GM06990 (cell line): ENCODE measurements around the gene NR3C2.

Source experiments
- DNase-seq: peaks from one replicate; pipeline ENCODE4 v3.0.0-alpha.2; 2011; ENCODE audit not compliant: insufficient read length; ENCODE audit errors: extremely low read depth
- H3K27me3 ChIP-seq: replicated peaks from 2 replicates; pipeline ENCODE4 v1.6.0; 2011; ENCODE audit warnings: low read length; ENCODE audit not compliant: control insufficient read depth, insufficient read depth
- H3K36me3 ChIP-seq: 2 replicates; pipeline ENCODE4 v1.5.1; 2011; ENCODE audit warnings: low read length; ENCODE audit not compliant: control insufficient read depth, insufficient read depth
- H3K4me3 ChIP-seq: replicated peaks from 2 replicates; pipeline ENCODE4 v1.5.1; 2011; ENCODE audit warnings: low read depth, mild to moderate bottlenecking, control low read depth, low read length
- TF ChIP-seq, protein P1 (sequence below): IDR thresholded peaks from 2 replicates; pipeline ENCODE4 v1.5.1; 2011; ENCODE audit warnings: low read length, control low read depth, mild to moderate bottlenecking, inconsistent platforms; ENCODE audit not compliant: insufficient read depth, poor library complexity, severe bottlenecking

Gene NR3C2

DNA sequence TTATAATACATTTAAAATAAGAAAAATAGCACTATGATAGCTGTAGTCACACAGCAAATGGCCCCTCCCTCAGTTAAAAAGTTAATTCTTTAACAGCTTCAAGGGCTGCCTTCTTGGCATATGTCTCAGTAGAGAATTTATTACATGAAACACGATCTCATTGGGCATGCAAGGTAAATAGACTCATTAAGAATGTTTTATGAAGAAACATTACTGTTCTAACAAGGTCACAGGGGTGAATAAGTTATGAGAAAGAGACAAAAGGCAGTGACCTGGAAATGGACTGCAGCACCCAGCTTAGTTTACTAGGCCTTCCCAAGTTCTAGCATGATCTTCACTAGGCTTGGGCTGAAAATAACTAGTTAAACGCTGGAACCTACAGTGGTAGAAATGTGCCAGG lies 277.7 kb downstream of the NR3C2 start:
- H3K4me3 ChIP-seq, result no peak overlapping the region
- DNase-seq, result no peak
- TF ChIP-seq, protein P1, sequence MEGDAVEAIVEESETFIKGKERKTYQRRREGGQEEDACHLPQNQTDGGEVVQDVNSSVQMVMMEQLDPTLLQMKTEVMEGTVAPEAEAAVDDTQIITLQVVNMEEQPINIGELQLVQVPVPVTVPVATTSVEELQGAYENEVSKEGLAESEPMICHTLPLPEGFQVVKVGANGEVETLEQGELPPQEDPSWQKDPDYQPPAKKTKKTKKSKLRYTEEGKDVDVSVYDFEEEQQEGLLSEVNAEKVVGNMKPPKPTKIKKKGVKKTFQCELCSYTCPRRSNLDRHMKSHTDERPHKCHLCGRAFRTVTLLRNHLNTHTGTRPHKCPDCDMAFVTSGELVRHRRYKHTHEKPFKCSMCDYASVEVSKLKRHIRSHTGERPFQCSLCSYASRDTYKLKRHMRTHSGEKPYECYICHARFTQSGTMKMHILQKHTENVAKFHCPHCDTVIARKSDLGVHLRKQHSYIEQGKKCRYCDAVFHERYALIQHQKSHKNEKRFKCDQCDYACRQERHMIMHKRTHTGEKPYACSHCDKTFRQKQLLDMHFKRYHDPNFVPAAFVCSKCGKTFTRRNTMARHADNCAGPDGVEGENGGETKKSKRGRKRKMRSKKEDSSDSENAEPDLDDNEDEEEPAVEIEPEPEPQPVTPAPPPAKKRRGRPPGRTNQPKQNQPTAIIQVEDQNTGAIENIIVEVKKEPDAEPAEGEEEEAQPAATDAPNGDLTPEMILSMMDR, result no peak
- H3K36me3 ChIP-seq, result no peaks in the 10 kb centered on the region; the same call in 1 of the 2 replicates
- no peaks in the 10 kb centered on the region for H3K27me3 ChIP-seq

DNA sequence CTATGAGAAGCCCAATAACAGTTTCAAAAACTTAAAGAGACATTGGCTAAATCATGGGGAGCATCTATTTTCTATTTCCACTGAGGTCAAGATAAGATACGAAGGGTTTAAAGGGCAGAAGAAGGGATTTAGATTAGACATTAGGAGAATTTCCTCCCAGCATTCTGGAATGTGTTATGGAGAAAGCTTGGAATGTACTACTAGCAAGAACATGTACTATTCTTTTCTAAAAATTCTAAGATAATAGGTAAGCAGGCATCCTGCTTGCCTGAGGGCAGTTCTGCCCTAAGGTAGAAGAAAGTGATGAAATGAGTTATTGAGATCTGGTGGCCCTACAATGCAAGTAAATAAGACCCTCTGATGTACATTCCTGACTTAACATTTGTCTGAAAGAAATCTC lies 279.2 kb downstream of the NR3C2 start:
- TF ChIP-seq, protein P1, result no peak
- H3K36me3 ChIP-seq, result no peaks in the 10 kb centered on the region; the same call in 1 of the 2 replicates
- no peaks in the 10 kb centered on the region for H3K27me3 ChIP-seq
- no peak for DNase-seq
- H3K4me3 ChIP-seq, result no peak overlapping the region

DNA sequence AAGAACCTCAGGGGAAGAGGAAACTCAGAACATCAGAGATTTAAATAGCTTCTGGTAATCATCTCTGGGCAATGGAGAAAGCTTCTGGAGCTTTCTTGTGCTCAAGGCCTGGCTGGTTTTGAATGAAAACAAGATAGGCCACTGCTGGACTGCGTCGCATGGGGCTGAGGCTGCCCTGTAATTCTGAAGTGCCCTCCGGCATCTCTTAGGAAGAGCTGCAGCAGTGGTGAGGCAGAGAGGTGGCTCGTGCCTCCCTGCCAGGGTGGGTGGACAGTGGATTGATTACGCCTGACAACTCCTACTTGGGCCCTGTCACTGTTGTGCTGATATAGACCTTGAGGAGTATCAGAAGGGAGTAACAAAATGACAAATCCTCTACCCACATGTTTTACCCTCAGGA lies 279.7 kb downstream of the NR3C2 start:
- H3K27me3 ChIP-seq, result no peaks in the 10 kb centered on the region
- TF ChIP-seq, protein P1, result no peak
- no peak overlapping the region for H3K4me3 ChIP-seq
- no peaks in the 10 kb centered on the region; the same call in 1 of the 2 replicates for H3K36me3 ChIP-seq
- DNase-seq, result no peak

DNA sequence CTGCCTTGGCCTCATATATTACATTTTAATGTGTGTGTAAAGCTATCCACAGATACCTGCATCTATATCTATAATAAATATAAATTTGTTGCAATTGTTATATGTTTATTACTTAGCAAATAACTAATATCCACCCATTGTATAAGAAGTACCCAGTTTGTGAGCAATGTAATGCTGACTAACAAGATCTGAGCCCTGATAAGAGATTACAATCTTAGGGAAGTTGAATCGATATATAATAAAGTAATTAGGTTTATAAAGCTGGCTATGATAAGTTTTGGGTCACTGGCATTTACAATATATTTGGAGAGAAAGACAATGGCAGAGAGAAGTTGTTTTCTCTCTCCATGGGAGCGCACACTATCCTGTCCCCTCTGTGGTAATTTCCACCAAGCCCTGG lies 280.6 kb downstream of the NR3C2 start:
- TF ChIP-seq, protein P1, result no peak
- no peak for DNase-seq
- Histone ChIP-seq H3K4me3 (no peak overlapping the region), H3K36me3 (no peaks in the 10 kb centered on the region; the same call in 1 of the 2 replicates), H3K27me3 (no peaks in the 10 kb centered on the region)

DNA sequence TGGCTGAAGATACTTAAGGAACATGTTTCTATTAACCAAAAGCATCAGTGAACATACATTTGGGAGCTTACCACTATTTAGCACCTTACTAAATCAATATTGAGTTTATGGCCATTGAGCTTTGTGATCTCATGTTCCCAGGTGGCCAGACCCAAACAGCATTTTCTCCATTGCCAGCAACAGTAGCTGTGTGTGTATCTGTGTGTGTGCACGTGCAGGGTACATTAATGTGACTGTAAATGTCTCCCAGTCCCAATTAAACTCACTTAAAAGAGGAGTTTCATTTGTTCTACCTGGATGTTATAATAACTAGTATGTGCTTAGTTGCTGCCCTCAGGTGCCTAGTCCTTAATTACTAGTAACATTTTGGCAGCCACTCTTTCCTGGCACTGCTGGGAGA lies 282.4 kb downstream of the NR3C2 start:
- TF ChIP-seq, protein P1, result no peak
- no peak for DNase-seq
- H3K27me3 ChIP-seq, result no peaks in the 10 kb centered on the region
- no peaks in the 10 kb centered on the region; the same call in 1 of the 2 replicates for H3K36me3 ChIP-seq
- H3K4me3 ChIP-seq, result no peak overlapping the region

DNA sequence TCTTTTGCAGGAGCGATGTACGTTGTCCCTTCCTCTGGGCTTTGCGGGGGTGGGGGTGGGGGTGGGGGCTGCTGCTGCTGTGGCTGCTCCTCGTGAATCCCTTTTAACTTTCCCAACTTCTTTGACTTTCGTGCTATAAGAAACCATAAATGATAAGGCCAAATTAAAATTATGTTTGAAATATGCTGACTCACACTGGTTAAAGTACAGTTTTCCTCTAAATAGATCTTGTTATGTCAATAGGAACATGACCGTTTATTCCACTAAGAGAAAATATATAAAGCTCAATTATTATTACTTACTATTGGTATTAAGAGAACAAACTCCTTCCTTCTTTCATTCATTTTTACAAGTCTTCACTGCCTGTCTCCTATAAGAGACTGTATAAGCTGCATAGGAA lies 287.4 kb downstream of the NR3C2 start:
- Histone ChIP-seq H3K36me3 (no peaks in the 10 kb centered on the region), H3K27me3 (no peaks in the 10 kb centered on the region), H3K4me3 (no peak overlapping the region)
- no peak for DNase-seq
- TF ChIP-seq, protein P1, result no peak
